ENCODE results near the gene SLC17A7.

DNA sequence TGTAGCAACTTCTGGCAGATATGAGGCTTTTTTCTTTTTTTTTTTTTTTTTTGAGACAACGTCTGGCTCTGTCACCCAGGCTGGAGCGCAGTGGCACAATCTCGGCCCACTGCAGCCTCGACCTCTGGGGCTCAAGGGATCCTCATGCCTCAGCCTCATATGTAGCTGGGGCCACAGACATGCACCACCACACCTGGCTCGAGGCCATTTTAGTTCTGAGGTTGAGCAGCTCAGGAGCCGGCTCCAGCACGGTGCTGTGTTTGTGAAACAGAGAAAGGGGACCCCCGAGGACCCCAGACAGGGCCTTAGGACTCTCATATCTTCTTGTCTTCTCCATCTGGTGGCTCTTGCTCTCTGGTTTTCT lies 29.3 kb upstream of the SLC17A7 start:
- TF ChIP-seq, protein P1, sequence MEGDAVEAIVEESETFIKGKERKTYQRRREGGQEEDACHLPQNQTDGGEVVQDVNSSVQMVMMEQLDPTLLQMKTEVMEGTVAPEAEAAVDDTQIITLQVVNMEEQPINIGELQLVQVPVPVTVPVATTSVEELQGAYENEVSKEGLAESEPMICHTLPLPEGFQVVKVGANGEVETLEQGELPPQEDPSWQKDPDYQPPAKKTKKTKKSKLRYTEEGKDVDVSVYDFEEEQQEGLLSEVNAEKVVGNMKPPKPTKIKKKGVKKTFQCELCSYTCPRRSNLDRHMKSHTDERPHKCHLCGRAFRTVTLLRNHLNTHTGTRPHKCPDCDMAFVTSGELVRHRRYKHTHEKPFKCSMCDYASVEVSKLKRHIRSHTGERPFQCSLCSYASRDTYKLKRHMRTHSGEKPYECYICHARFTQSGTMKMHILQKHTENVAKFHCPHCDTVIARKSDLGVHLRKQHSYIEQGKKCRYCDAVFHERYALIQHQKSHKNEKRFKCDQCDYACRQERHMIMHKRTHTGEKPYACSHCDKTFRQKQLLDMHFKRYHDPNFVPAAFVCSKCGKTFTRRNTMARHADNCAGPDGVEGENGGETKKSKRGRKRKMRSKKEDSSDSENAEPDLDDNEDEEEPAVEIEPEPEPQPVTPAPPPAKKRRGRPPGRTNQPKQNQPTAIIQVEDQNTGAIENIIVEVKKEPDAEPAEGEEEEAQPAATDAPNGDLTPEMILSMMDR (tag by site-specific recombination; IDR thresholded peaks at IDR 0.05): no peak
- TF ChIP-seq, protein P2, sequence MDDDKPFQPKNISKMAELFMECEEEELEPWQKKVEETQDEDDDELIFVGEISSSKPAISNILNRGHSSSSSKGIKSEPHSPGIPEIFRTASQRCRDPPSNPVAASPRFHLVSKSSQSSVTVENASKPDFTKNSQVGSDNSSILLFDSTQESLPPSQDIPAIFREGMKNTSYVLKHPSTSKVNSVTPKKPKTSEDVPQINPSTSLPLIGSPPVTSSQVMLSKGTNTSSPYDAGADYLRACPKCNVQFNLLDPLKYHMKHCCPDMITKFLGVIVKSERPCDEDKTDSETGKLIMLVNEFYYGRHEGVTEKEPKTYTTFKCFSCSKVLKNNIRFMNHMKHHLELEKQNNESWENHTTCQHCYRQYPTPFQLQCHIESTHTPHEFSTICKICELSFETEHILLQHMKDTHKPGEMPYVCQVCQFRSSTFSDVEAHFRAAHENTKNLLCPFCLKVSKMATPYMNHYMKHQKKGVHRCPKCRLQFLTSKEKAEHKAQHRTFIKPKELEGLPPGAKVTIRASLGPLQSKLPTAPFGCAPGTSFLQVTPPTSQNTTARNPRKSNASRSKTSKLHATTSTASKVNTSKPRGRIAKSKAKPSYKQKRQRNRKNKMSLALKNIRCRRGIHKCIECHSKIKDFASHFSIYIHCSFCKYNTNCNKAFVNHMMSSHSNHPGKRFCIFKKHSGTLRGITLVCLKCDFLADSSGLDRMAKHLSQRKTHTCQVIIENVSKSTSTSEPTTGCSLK (tag by site-specific recombination; IDR thresholded peaks at IDR 0.05): no peak
- TF ChIP-seq ZNF114 (tag by site-specific recombination; IDR thresholded peaks at IDR 0.05): no peak
- TF ChIP-seq ZNF26 (tag by site-specific recombination; IDR thresholded peaks at IDR 0.05): no peak
- TF ChIP-seq YY1 (tag by site-specific recombination; IDR thresholded peaks at IDR 0.05): no peak
- no peak for TF ChIP-seq ZNF223 (tag by site-specific recombination; IDR thresholded peaks at IDR 0.05)
- TF ChIP-seq ELK4 (IDR thresholded peaks at IDR 0.05; ENCODE audit: borderline replicate concordance, low read depth, low read length): no peak
- TF ChIP-seq ZFP37 (tag by site-specific recombination; IDR thresholded peaks at IDR 0.05): no peak
- TF ChIP-seq, protein P3, sequence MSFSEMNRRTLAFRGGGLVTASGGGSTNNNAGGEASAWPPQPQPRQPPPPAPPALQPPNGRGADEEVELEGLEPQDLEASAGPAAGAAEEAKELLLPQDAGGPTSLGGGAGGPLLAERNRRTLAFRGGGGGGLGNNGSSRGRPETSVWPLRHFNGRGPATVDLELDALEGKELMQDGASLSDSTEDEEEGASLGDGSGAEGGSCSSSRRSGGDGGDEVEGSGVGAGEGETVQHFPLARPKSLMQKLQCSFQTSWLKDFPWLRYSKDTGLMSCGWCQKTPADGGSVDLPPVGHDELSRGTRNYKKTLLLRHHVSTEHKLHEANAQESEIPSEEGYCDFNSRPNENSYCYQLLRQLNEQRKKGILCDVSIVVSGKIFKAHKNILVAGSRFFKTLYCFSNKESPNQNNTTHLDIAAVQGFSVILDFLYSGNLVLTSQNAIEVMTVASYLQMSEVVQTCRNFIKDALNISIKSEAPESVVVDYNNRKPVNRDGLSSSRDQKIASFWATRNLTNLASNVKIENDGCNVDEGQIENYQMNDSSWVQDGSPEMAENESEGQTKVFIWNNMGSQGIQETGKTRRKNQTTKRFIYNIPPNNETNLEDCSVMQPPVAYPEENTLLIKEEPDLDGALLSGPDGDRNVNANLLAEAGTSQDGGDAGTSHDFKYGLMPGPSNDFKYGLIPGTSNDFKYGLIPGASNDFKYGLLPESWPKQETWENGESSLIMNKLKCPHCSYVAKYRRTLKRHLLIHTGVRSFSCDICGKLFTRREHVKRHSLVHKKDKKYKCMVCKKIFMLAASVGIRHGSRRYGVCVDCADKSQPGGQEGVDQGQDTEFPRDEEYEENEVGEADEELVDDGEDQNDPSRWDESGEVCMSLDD (tag by site-specific recombination; IDR thresholded peaks at IDR 0.05): no peak
- TF ChIP-seq, protein P4, sequence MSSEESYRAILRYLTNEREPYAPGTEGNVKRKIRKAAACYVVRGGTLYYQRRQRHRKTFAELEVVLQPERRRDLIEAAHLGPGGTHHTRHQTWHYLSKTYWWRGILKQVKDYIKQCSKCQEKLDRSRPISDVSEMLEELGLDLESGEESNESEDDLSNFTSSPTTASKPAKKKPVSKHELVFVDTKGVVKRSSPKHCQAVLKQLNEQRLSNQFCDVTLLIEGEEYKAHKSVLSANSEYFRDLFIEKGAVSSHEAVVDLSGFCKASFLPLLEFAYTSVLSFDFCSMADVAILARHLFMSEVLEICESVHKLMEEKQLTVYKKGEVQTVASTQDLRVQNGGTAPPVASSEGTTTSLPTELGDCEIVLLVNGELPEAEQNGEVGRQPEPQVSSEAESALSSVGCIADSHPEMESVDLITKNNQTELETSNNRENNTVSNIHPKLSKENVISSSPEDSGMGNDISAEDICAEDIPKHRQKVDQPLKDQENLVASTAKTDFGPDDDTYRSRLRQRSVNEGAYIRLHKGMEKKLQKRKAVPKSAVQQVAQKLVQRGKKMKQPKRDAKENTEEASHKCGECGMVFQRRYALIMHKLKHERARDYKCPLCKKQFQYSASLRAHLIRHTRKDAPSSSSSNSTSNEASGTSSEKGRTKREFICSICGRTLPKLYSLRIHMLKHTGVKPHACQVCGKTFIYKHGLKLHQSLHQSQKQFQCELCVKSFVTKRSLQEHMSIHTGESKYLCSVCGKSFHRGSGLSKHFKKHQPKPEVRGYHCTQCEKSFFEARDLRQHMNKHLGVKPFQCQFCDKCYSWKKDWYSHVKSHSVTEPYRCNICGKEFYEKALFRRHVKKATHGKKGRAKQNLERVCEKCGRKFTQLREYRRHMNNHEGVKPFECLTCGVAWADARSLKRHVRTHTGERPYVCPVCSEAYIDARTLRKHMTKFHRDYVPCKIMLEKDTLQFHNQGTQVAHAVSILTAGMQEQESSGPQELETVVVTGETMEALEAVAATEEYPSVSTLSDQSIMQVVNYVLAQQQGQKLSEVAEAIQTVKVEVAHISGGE (tag by site-specific recombination; conservative IDR thresholded peaks at IDR 0.05; ENCODE audit: low read depth): no peak
- TF ChIP-seq ZNF658 (tag by site-specific recombination; IDR thresholded peaks at IDR 0.05): no peak

All from HEK293 (cell line).